ENCODE data around the gene ATE1. TPM values are rescaled to one million over a fixed set of nuclear protein-coding genes. Genes with fewer than 3 reads are reported as not detected.

The ATE1 gene
- total RNA-seq, 1 experiment from 2014 or later: 23.8 TPM

GRCh38 chr10:121832647-121833046 lies 95.2 kb downstream of the ATE1 start:
- ATAC-seq (no peak), DNase-seq (ENCODE audit: low spot score) (no peak)
- H3K36me3 Mint-ChIP-seq: peaks cover 22% of the 10 kb centered on the region
- ChIA-PET POLR2A (no interaction called here), CTCF (interaction anchor here (1.3 kb wide), 1 partner anchor 54 kb away, joined by 4 read pairs; no protein-coding TSS in a partner anchor)
- no peak for TF ChIP-seq RELA (CRISPR knock-in tag; IDR thresholded peaks at IDR 0.05; ENCODE audit: borderline replicate concordance)
- no peak for TF ChIP-seq ZNF671 (CRISPR knock-in tag; IDR thresholded peaks at IDR 0.05)
- TF ChIP-seq ZNF423 (CRISPR knock-in tag; IDR thresholded peaks at IDR 0.05): no peak
- no peak for TF ChIP-seq ZNF138 (CRISPR knock-in tag; conservative IDR thresholded peaks at IDR 0.05)
- no peak overlapping the region for H3K4me3 Mint-ChIP-seq
- peaks cover under 1% of the 10 kb centered on the region; the same call in 1 of the 2 replicates for H3K9me3 Mint-ChIP-seq
- no peaks in the 10 kb centered on the region for H3K27me3 Mint-ChIP-seq (ENCODE audit: low read depth)
- no peak overlapping the region for H3K27ac Mint-ChIP-seq
- no peaks in the 10 kb centered on the region for H3K4me1 Mint-ChIP-seq

GRCh38 chr10:121831777-121832176 lies 96.1 kb downstream of the ATE1 start:
- DNase-seq (ENCODE audit: low spot score) (no peak), ATAC-seq (no peak)
- Mint-ChIP-seq H3K9me3 (peaks cover 5% of the 10 kb centered on the region), H3K27ac (no peak overlapping the region), H3K27me3 (ENCODE audit: low read depth) (no peaks in the 10 kb centered on the region), H3K4me3 (no peak overlapping the region), H3K36me3 (peaks cover 29% of the 10 kb centered on the region), H3K4me1 (no peaks in the 10 kb centered on the region)
- CTCF ChIA-PET: no interaction called here
- POLR2A ChIA-PET: no interaction called here
- no peak for TF ChIP-seq CDX4 (CRISPR knock-in tag; IDR thresholded peaks at IDR 0.05; ENCODE audit: borderline replicate concordance)
- no peak for TF ChIP-seq RORB (CRISPR knock-in tag; IDR thresholded peaks at IDR 0.05)
- no peak for TF ChIP-seq GABPB1 (CRISPR knock-in tag; IDR thresholded peaks at IDR 0.05)
- no peak for TF ChIP-seq JUN (CRISPR knock-in tag; IDR thresholded peaks at IDR 0.05)
- no peak for TF ChIP-seq ZNF232 (CRISPR knock-in tag; IDR thresholded peaks at IDR 0.05)
- TF ChIP-seq NR1H2 (CRISPR knock-in tag; IDR thresholded peaks at IDR 0.05): no peak
- no peak for TF ChIP-seq HMGA2 (CRISPR knock-in tag; IDR thresholded peaks at IDR 0.05)
- TF ChIP-seq MLX (CRISPR knock-in tag; IDR thresholded peaks at IDR 0.05): no peak

- Mint-ChIP-seq H3K36me3 (peaks cover 32% of the 10 kb centered on the region), H3K27ac (no peak overlapping the region), H3K27me3 (ENCODE audit: low read depth) (no peaks in the 10 kb centered on the region), H3K4me1 (no peaks in the 10 kb centered on the region), H3K4me3 (no peak overlapping the region), H3K9me3 (peaks cover 7% of the 10 kb centered on the region)
- POLR2A ChIA-PET: no interaction called here
- no peak for TF ChIP-seq ZNF263 (CRISPR knock-in tag; IDR thresholded peaks at IDR 0.05; ENCODE audit: low read depth)
- no peak for TF ChIP-seq ATF2 (CRISPR knock-in tag; IDR thresholded peaks at IDR 0.05; ENCODE audit: borderline replicate concordance, low read depth)
- TF ChIP-seq CREM (CRISPR knock-in tag; IDR thresholded peaks at IDR 0.05): no peak
- DNase-seq (ENCODE audit: low spot score) (no peak), ATAC-seq (no peak)
- CTCF ChIA-PET: no interaction called here
These were observed 96.6 kb downstream of the ATE1 start for GRCh38 chr10:121831237-121831636.

GRCh38 chr10:121830101-121830500 lies 97.7 kb downstream of the ATE1 start:
- POLR2A ChIA-PET: no interaction called here
- Mint-ChIP-seq H3K27ac (no peak overlapping the region), H3K36me3 (peaks cover 32% of the 10 kb centered on the region)
- no peak for TF ChIP-seq ETV6 (CRISPR knock-in tag; IDR thresholded peaks at IDR 0.05)
- no peak for TF ChIP-seq ZNF532 (CRISPR knock-in tag; IDR thresholded peaks at IDR 0.05; ENCODE audit: borderline replicate concordance)
- no peak for TF ChIP-seq NR1H2 (CRISPR knock-in tag; IDR thresholded peaks at IDR 0.05)
- no peak for TF ChIP-seq GABPB1 (CRISPR knock-in tag; IDR thresholded peaks at IDR 0.05)
- no peak for TF ChIP-seq STAT6 (CRISPR knock-in tag; conservative IDR thresholded peaks at IDR 0.05; ENCODE audit: low read depth)

More at GRCh38 chr10:121830101-121830500, 97.7 kb downstream of the ATE1 start:
- DNase-seq (ENCODE audit: low spot score): no peak
- H3K4me3 Mint-ChIP-seq: no peak overlapping the region
- no peaks in the 10 kb centered on the region for H3K27me3 Mint-ChIP-seq (ENCODE audit: low read depth)
- no peaks in the 10 kb centered on the region for H3K4me1 Mint-ChIP-seq
- peaks cover 7% of the 10 kb centered on the region for H3K9me3 Mint-ChIP-seq
- CTCF ChIA-PET: no interaction called here
- no peak for ATAC-seq

Data from WTC11 (cell line).